ACHN (cell line): Measurements from ENCODE around the gene TXNRD3.
A peak's percentile ranks its signal among the peaks of the same experiment; 100 is the strongest.
"Not testable (repeated sequence)": the region's sequence is repeated elsewhere in the genome, so short reads cannot be mapped to it uniquely, and the experiment has no call there.

Source experiments
- DNase-seq: peaks from one replicate; pipeline ENCODE4 v3.0.0-alpha.2; 2015
- in situ Hi-C: cut with HindIII; loops from 2 replicates; pipeline ENCODE4 v1.10.0; 2017; ENCODE audit warnings: low sequenced_read_pairs, low pct_ligation_motif_present, low pct_unique_long_range_greater_than_20kb

Gene TXNRD3

GRCh38 chr3:126657901-126658300 lies 3.0 kb upstream of the TXNRD3 start:
- in situ Hi-C loops, result no loop called here
- no peak for DNase-seq

- in situ Hi-C loops, result no loop called here
These were observed 1.6 kb upstream of the TXNRD3 start for GRCh38 chr3:126656371-126657134.

GRCh38 chr3:126655887-126656286 lies 963 bp upstream of the TXNRD3 start:
- DNase-seq, result no peak

More at GRCh38 chr3:126656371-126657134, 1.6 kb upstream of the TXNRD3 start:
- DNase-seq, result no peak

GRCh38 chr3:126649556-126650092 lies 5.3 kb downstream of the TXNRD3 start:
- no peak for DNase-seq
- in situ Hi-C loops, result no loop called here

More at GRCh38 chr3:126655887-126656286, 963 bp upstream of the TXNRD3 start:
- in situ Hi-C loops, result no loop called here

GRCh38 chr3:126646674-126647073 lies 8.2 kb downstream of the TXNRD3 start:
- in situ Hi-C loops, result no loop called here
- no peak for DNase-seq

- DNase-seq, result no peak
- in situ Hi-C loops, result no loop called here
These were observed 10.3 kb downstream of the TXNRD3 start for GRCh38 chr3:126644615-126645014.

- no peak for DNase-seq
- in situ Hi-C loops, result no loop called here
These were observed 16.1 kb downstream of the TXNRD3 start for GRCh38 chr3:126638790-126639189.

GRCh38 chr3:126636436-126636835 lies 18.5 kb downstream of the TXNRD3 start:
- in situ Hi-C loops, result no loop called here
- no peak for DNase-seq

- in situ Hi-C loops, result no loop called here
- DNase-seq, result no peak
These were observed 20.1 kb downstream of the TXNRD3 start for GRCh38 chr3:126634803-126635202.

GRCh38 chr3:126630020-126630419 lies 24.9 kb downstream of the TXNRD3 start:
- DNase-seq, result no peak
- in situ Hi-C loops, result no loop called here

- in situ Hi-C loops, DNase-seq: not testable (repeated sequence)
These were observed 29.2 kb downstream of the TXNRD3 start for GRCh38 chr3:126625735-126626134.

GRCh38 chr3:126622694-126623093 lies 32.2 kb downstream of the TXNRD3 start:
- in situ Hi-C loops, result no loop called here
- DNase-seq, result no peak

GRCh38 chr3:126621627-126622345 lies 33.1 kb downstream of the TXNRD3 start:
- peak; percentile 74 for DNase-seq
- in situ Hi-C loops, result no loop called here

- in situ Hi-C loops, result no loop called here
- peak; percentile 33 for DNase-seq
These were observed 33.8 kb downstream of the TXNRD3 start for GRCh38 chr3:126621171-126621570.

GRCh38 chr3:126620738-126621137 lies 34.2 kb downstream of the TXNRD3 start:
- in situ Hi-C loops, result no loop called here
- DNase-seq, result no peak

- DNase-seq, result no peak
- in situ Hi-C loops, result no loop called here
These were observed 36.2 kb downstream of the TXNRD3 start for GRCh38 chr3:126618760-126619159.

GRCh38 chr3:126618021-126618420 lies 36.9 kb downstream of the TXNRD3 start:
- in situ Hi-C loops, result no loop called here
- DNase-seq, result no peak

- in situ Hi-C loops, result no loop called here
- no peak for DNase-seq
These were observed 37.4 kb downstream of the TXNRD3 start for GRCh38 chr3:126617571-126617970.

- in situ Hi-C loops, result no loop called here
- DNase-seq, result no peak
These were observed 38.0 kb downstream of the TXNRD3 start for GRCh38 chr3:126616931-126617330.
